ENCODE measurements around the gene AGAP1. TPM values are rescaled to one million over a fixed set of nuclear protein-coding genes. Genes with fewer than 3 reads are reported as not detected.

The AGAP1 gene
- total RNA-seq, 1 donor from 2014 or later: 47.2 TPM

DNA sequence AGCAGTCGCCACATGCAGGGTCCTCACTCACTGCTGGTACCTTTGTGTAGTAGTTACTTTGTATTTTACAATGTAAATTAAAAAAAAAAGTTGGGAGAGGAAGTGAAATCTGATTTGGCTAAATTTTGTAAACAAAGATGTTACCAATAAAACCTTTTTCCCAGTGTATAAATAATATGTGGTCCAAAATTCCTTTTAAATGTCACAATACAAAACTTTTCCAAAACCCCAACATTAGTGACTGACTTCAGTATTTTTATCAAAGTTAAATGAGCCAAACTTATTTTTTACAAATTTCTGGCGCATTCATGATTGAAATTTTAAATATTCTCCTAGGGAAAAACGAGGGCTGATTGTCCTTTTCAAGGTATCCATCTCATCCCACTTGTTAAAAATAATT, 239.9 kb downstream of the AGAP1 start:
- no peak for DNase-seq (ENCODE audit: low spot score, unreplicated experiment)
- H3K9me3 Mint-ChIP-seq (ENCODE audit: low read depth): no peaks in the 10 kb centered on the region
- peaks cover 4% of the 10 kb centered on the region for H3K4me1 Mint-ChIP-seq (ENCODE audit: low read depth)
- H3K4me3 Mint-ChIP-seq (ENCODE audit: low read depth): no peak overlapping the region
- H3K27me3 Mint-ChIP-seq: no peaks in the 10 kb centered on the region
- H3K36me3 Mint-ChIP-seq (ENCODE audit: insufficient read depth): peaks cover 2% of the 10 kb centered on the region
- H3K27ac Mint-ChIP-seq: no peak overlapping the region
- TF ChIP-seq, protein P1, sequence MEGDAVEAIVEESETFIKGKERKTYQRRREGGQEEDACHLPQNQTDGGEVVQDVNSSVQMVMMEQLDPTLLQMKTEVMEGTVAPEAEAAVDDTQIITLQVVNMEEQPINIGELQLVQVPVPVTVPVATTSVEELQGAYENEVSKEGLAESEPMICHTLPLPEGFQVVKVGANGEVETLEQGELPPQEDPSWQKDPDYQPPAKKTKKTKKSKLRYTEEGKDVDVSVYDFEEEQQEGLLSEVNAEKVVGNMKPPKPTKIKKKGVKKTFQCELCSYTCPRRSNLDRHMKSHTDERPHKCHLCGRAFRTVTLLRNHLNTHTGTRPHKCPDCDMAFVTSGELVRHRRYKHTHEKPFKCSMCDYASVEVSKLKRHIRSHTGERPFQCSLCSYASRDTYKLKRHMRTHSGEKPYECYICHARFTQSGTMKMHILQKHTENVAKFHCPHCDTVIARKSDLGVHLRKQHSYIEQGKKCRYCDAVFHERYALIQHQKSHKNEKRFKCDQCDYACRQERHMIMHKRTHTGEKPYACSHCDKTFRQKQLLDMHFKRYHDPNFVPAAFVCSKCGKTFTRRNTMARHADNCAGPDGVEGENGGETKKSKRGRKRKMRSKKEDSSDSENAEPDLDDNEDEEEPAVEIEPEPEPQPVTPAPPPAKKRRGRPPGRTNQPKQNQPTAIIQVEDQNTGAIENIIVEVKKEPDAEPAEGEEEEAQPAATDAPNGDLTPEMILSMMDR (IDR thresholded peaks at IDR 0.05; ENCODE audit: unreplicated experiment): no peak

DNA sequence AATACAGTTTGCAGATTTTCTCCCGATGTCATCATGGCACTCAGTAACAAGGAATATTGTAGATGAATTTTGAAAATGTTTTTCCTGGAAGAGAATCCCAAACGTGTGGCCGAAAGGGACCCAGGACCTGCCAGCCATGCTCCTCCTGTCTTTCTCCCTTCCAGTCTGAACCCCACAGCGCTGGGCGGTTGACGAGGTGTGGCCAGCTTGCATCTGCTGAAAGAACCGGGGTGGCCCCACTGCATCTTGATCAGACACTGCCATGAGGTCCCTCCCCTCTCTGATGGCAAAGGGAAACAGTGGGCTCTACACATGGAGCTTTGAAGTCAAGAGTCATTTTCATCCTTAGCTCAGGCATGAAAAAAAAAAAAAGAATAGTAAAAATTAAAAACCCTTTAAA, 240.3 kb downstream of the AGAP1 start:
- TF ChIP-seq, protein P1 (IDR thresholded peaks at IDR 0.05; ENCODE audit: unreplicated experiment): no peak
- H3K36me3 Mint-ChIP-seq (ENCODE audit: insufficient read depth): peaks cover 2% of the 10 kb centered on the region
- no peaks in the 10 kb centered on the region for H3K27me3 Mint-ChIP-seq
- H3K4me1 Mint-ChIP-seq (ENCODE audit: low read depth): peaks cover 4% of the 10 kb centered on the region
- H3K27ac Mint-ChIP-seq: no peak overlapping the region
- no peak for DNase-seq (ENCODE audit: low spot score, unreplicated experiment)
- no peak overlapping the region for H3K4me3 Mint-ChIP-seq (ENCODE audit: low read depth)
- H3K9me3 Mint-ChIP-seq (ENCODE audit: low read depth): no peaks in the 10 kb centered on the region

DNA sequence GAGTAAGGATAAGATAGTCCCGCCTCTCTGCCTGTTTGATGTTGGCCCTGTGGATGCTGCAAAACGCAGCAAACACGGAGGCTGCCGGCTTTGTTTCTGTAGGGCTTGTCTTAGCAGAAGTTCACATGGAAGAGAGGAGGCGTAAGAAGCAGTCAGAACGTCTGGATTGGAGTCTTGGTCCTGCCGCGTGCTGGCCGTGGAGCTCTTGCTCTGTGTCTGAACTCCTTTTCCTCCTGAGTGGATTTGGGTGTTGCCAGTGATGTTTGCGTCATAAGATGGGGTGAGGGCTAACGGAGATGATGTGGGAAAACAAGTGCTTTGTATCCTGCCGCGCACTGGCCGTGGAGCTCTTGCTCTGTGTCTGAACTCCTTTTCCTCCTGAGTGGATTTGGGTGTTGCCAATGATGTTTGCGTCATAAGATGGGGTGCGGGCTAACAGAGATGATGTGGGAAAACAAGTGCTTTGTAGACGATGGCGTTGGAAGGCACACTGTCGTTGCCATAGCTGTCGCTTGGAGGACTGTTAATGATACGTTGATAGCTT, 240.9 kb downstream of the AGAP1 start:
- no peak overlapping the region for H3K27ac Mint-ChIP-seq
- H3K4me3 Mint-ChIP-seq (ENCODE audit: low read depth): no peak overlapping the region
- H3K27me3 Mint-ChIP-seq: no peaks in the 10 kb centered on the region
- no peaks in the 10 kb centered on the region for H3K9me3 Mint-ChIP-seq (ENCODE audit: low read depth)
- DNase-seq (ENCODE audit: low spot score, unreplicated experiment): no peak
- peaks cover 4% of the 10 kb centered on the region for H3K4me1 Mint-ChIP-seq (ENCODE audit: low read depth)
- TF ChIP-seq, protein P1 (IDR thresholded peaks at IDR 0.05; ENCODE audit: unreplicated experiment): no peak
- H3K36me3 Mint-ChIP-seq (ENCODE audit: insufficient read depth): peaks cover 2% of the 10 kb centered on the region

DNA sequence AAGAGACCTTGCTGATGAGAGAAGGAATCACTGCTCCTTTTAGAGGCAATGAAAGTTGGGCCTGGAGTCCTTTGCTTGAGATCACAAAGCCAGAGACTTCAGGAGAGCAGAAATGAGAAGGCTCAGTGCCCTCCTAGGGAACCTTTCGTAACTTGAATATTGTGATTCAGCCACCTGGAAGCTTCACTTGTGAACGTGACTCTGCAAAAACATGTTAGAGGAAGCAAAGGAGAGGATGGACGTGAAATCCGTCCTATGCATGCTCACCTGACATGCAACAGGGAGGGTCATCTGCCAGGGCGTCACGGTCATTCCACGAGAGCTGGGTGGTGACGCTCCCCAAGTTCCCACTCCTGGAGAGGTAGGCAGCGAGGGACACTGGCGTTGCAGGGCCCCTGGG, 243.6 kb downstream of the AGAP1 start:
- Mint-ChIP-seq H3K9me3 (ENCODE audit: low read depth) (no peaks in the 10 kb centered on the region), H3K27me3 (no peaks in the 10 kb centered on the region), H3K4me1 (ENCODE audit: low read depth) (no peaks in the 10 kb centered on the region), H3K36me3 (ENCODE audit: insufficient read depth) (peaks cover 2% of the 10 kb centered on the region), H3K4me3 (ENCODE audit: low read depth) (no peak overlapping the region), H3K27ac (no peak overlapping the region)
- TF ChIP-seq, protein P1 (IDR thresholded peaks at IDR 0.05; ENCODE audit: unreplicated experiment): no peak
- no peak for DNase-seq (ENCODE audit: low spot score, unreplicated experiment)

DNA sequence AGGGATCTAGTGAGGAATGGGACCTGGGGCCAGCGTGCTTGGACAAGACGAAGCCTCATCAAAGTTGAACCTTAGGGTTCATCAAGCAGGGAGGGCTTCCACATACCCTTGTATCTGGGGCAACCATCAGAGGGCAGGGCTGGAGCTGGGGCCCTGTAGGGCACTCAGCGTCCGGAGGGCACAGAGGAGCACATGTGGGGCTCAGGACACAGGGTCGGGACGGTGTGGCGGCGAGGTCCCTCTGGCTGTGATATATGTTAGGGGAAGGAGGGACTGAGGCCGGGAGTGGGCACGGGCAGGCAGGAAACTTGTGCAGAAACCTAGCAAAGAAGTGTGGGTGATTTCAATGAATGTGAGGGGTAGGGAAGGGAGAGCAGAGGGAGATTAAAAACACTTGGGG, 244.0 kb downstream of the AGAP1 start:
- Mint-ChIP-seq H3K4me3 (ENCODE audit: low read depth) (no peak overlapping the region), H3K27me3 (no peaks in the 10 kb centered on the region), H3K27ac (no peak overlapping the region), H3K36me3 (ENCODE audit: insufficient read depth) (peaks cover 2% of the 10 kb centered on the region), H3K4me1 (ENCODE audit: low read depth) (no peaks in the 10 kb centered on the region), H3K9me3 (ENCODE audit: low read depth) (no peaks in the 10 kb centered on the region)
- no peak for DNase-seq (ENCODE audit: low spot score, unreplicated experiment)
- TF ChIP-seq, protein P1 (IDR thresholded peaks at IDR 0.05; ENCODE audit: unreplicated experiment): no peak

Measured in progenitor cell of endocrine pancreas (in vitro differentiated cells).